GM12892 (cell line): Measurements from ENCODE around the gene GPER1.

Experiments used
- POLR2A ChIP-seq: IDR thresholded peaks from 2 replicates; pipeline ENCODE4 v1.6.1; 2011; ENCODE audit warnings: low read depth, low read length, control low read depth
- POLR2AphosphoS5 ChIP-seq: IDR thresholded peaks from 2 replicates; pipeline ENCODE4 v1.6.1; 2011; ENCODE audit warnings: low read depth, low read length, control low read depth

DNA sequence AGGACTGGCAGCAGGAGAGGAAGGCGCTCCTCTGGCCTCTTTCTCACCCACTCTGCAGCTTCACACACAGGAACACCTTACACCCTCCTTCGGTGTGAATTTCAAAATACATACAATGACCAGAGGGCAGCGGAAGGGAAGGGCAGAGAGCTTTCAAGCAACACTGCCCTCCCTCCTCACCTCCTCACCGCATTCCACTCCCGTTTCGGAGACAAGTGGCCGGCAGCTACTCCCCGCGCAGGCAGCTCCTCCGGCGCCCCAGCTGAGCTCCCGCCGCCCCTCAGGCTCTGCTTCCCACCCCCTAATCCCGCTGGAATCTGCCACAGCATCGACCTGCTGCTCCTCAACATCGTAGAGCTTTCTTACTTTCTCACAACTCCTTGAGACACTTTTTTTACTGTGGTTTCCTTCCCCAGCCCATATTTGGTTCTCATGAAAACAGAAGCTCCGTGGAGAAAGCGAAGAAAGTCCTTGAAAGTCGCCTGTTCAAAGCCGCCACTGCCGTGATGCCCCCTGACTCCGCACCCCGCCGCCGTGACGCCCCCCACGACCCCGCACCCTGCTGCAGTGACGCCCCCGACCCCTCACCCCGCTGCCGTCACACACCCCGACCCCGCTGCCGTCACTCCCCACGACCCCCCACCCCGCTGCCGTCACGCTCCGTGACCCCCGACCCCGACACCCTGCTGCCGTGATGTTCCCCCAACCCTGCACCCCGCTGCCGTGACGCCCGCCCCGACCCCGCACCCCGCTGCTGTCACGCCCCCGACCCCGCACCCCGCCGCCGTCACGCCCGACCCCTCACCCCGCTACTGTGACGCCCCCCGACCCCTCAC is 14.6 kb upstream of the GPER1 start:
- no peak for TF ChIP-seq POLR2A
- no peak for TF ChIP-seq POLR2AphosphoS5
